RPMI7951 (cell line): ENCODE measurements around the gene RTN4RL2. TPM values are rescaled to one million over a fixed set of nuclear protein-coding genes. Genes with fewer than 3 reads are reported as not detected.

Source experiments
- DNase-seq: peaks from one replicate; pipeline ENCODE4 v3.0.0-alpha.2; 2012; ENCODE audit warnings: low read depth
- total RNA-seq: library from RNA; depleted of rRNA; stranded (reverse); fragments of >200 nt; shearing (Covaris generic); gene quantifications from 2 replicates; pipeline ENCODE4 v1.2.3, GENCODE V29; 2014

Gene RTN4RL2
- total RNA-seq, 1 experiment from 2014 or later = 0.72 TPM

DNA sequence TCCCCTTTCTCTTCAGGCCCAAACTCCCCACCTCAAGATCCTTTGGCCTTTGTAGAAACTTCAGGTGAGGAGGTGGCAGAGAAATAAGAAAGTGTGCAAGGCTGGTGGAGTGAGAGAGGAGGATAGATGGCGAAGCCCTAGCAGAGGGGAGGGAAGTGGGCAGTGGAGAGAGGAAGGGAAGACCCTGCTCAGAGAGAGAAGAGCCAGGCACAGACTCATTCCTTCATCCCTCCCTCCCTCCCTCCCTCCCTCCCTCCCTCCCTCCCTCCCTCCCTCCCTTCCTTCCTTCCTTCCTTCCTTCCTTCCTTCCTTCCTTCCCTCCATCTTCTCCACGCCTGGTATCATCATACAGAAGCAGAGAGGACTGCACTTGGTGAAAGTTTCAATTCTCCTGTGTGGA is 21.0 kb downstream of the RTN4RL2 start:
- no peak for DNase-seq

DNA sequence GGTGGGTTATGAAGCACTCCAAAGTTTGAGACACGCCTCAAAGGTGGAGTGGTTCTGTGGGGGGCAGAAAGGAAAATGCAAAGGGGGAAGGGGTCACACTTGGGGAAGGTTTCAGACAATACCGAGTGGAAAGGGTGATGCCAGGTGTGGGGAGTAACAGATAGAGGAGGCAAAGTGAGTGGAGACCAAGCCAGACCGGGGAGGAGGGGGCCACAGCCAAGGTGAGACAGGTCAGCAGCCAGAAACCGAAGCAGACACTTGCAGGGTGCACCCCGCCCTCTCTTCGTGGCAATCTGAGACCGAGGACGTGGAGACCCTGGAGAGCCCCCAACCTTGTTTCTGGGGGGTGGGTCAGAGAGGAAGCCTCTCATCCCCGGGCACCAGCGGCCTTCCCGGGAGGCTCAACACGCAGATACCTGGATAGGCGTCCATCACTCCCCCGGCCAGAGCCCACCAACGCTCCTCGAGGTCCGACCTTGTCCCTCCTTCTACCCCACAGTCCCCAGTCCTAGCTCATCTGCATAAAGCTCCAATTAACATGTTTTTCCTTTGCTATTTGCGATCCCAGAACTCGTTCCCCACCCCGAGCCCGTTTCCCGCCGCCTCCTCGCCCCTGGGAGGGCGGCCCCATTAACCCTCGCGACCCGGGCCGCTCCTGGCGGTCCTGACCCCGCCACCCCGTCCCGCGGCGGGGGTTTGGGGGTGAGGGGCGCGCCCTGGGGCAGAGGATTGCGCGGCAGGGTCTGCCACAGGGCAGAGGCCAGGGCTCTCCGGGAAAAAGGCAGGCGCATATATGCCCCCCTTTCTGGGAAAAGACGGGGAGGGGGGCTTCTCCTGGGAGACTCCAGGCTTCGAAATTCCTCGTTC is 21.8 kb downstream of the RTN4RL2 start:
- no peak for DNase-seq

DNA sequence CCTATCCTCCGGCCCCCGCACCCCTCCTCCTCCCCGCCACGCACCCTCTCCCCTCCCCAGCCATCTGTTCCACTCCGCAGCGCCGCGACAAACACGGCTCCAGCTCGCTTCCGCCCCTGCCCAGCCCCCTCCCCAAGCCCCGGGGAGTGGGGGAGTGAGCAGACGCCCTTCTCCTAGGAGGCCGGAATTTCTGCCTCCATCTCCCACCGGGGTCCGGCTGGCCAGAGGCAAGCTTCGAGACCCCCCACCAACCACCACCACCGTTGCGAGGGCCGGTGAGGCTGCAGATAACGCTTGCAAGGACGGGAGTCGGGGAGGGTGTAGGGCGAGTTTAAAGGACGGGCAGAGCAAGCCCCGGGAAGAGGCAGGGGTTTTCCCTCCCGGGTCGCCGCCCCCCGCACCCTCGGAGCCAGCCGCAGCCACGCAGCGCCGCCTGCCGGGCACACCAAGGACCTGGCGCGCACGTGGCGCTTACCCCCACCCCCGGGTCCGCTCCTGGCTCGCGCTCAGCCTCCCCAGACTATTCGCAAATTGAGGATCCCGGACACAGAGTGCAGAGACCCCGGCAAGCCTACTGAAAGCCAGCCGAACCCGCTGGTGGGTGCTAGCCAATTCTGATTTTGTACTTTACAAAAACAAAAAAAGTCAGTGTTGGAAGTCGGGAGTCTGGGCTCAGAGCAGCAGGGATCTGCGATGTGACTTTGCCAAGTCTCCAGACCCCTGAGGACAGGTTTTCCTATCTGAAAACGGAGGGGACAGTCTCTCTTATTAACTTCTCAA is 22.6 kb downstream of the RTN4RL2 start:
- DNase-seq = no peak

DNA sequence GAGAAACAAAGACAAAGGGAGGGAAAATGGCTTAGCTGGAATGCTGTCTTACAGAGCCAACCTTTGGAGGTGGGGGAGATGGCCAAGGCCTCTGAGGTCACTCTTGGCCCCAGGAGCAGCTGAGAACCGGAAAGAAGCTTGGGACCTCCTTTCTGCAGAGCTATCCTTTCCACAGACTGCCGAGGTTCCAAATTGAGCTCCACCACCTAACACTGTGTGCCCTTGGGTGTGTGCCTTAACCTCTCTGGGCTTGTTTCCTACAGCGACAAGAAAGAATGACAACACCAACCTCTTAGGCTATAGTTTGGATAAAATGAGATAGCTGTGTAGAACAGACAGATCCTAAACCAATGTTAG is 23.2 kb downstream of the RTN4RL2 start:
- DNase-seq = no peak

DNA sequence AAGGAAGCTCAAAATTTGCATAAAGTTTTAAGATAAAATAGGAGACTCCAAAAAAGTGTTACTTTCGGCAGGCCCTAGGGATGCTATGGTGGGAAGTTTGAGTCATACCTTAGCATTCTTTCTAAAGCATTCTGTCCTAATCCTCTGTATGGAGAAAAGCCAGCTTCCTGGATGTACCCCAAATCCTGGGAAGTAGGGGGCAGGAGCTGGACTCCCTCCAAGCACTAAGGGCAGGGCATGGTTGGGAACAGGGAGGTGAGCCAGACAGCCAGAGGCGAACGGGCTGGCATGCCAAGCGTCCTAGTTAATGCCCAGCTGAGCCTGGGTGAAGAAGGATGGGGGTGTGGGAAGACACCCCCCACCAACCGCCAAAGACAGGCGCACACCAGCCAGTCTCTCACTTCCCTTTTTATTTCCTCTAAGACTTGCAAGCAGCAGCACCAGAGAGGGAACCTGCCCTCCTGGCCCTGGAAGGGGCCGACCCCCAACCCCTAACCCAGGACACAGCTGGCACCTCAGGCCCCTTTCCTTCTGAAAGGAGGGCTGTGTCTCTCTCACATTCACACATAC is 23.9 kb downstream of the RTN4RL2 start:
- no peak for DNase-seq

DNA sequence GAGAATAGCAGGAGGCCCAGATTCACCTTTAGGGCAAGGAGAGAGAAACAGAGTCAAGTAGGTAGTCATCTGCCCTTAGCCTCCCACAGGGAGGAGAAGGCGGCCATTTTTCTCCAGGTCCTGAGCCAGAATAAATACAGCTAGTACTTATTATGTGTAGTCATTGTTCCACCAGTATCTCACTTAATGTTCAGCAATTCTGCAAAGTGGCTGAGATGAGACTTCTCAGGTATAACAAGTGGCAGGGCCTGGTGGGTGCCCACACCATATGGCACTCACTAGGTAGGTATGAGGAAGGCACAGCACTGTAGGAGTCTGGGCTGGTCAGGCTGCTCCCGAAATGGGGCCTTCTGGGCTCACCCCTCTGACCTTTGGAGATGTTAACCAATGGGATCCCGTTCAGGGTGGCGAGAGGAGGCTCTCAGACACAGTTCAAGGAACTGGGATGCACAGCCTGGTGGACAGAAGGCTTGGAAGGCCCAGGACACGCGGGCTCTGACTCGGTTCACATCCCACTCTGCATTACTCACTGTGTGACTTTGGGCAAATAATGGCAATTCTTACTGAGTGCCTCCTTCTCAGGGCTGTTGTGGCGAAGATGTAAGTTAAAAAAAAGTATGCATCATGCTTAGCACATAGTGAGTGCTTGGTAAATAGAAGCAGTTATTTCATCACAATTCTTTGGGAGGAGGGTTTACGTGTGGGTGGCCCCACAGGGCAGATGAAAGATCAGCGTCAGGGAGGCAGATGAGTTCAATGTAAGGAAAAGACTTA is 25.1 kb downstream of the RTN4RL2 start:
- DNase-seq = no peak

DNA sequence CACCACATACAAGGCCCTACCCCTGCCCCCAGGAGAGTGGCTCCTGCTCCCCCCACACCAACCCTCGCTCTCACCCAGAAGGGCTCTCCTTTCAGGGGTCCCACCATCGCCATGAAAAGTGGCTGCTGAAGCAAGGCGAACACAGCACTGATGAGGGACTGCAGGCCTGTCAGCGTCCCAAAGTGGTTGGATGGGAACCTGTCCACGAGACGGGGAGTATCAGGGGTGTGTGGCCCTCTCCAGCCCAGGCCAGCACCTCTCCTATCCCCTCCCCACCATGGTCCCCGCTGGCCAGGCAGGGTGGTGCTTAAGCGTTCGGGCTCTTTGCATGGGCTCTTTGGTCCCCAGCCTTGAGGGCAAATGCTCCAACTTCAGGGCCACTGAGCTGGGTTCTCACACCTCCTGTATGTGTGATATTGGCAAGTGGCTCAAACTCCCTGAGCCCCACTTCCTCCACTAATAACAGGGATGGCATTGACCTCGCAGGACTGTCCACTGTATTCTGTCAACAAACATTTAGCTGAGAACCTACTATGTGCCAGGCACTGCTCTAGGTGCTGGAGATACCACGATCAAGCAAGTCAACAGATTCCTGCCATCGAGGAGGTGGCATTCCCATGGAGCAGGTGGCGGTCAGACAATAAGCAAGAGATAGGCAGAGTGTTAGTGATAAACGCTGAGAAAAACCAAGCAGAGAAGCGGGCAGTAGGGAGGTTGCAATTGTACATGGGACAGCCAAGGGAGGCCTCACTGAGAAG is 26.9 kb downstream of the RTN4RL2 start:
- DNase-seq = no peak

DNA sequence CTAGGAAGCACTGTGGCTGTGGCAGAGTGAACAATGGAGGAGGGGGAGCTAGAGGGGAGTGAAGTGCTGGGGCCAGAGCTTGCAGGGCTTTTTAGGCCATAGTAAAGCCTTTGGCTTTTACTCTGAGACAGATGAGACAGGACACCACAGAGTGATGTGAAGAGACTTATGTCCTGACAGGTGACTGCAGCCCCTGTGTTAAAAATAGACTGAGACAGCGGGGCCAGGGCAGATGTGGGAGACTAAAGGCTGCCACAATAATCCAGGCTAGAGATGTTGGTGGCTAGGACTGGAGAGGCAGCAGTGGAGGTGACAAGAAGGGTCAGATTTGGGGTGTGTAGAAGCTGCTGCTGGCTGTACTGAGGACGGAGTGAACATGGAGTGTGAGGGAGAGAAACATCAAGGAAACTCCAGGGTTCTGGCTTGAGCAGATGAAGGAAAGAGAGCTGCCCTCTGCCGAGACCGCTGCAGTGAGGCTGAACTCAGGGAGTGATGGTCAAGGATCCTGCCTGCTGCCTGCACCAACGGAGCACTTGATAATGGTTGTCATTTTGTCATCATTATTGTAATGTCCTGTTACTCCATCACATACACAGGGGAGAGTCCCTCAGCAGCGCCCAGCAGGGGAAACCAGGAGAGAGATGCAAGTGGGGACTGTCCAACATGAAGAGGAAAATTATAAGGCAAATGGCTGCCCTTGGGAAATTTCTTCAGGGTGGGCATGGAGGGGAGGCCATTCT is 27.8 kb downstream of the RTN4RL2 start:
- DNase-seq = no peak

DNA sequence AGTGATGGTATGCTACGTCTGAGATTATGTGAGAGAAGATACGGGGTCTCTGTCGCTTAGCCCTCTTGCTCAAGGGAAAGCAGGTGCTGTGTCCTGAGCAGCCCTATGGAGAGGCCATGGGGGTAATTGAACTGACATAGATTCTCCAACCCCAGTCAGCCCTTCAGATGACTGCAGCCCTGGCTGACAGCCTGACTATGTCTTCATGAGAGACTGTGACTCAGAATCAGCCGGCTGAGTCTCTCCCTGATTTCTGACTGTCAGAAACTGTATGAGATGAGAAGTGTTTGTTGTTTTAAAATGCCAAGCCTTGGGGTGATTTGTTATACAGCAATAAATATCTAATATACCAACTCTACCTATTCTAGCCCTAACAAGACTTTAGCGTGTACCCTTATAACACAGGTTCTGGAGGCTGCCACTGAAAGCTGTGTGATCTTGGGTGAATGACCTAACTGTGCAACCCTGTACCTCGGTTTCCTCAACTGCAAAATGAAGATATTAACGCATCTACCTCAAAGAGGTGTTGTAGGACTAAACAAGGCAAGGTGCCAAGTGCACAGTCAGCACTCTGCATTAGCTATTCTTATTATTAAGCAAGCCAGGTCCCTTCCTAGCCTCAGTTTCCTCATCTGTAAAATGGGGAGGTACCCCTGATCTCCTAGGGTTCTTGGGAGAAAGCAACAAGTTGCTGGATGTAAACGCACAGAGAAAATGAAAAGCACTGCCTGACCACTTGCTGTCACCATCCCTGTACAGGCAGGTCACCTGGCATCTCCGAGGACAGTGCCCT is 30.3 kb downstream of the RTN4RL2 start:
- DNase-seq = no peak

DNA sequence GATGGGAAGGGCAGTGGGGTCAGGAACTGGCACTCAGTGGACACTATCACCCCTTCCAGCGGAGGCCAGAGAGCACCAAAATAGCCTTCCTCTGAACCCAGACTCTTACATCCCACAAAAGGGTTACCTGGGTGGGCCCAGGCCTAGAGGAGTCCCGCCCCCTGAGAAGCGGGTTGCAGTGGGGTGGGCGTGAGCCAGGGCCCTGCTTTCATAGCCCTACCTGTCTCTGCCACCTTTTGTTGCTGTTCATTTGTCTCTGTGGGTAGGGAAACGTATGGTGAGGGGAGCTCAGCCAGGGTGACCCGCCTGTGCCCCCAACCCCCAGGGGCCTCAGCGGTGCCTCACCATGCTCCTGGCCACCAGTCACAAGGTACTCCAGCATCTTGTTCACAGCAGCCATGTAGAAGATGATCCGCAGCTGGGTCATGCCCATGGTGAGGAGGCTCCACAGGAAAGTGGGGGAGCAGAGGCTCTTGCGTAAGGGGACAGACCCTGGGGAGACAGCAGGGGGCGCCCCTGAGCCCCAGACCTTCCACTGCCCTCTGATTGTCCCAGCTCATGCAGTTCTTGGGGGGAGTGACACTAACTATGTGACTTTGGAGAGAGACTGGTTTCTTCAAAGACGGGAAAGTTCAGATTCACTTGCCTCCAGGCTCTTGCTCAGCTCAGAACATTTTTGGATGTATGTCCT is 31.2 kb downstream of the RTN4RL2 start:
- peak; percentile 15 for DNase-seq

DNA sequence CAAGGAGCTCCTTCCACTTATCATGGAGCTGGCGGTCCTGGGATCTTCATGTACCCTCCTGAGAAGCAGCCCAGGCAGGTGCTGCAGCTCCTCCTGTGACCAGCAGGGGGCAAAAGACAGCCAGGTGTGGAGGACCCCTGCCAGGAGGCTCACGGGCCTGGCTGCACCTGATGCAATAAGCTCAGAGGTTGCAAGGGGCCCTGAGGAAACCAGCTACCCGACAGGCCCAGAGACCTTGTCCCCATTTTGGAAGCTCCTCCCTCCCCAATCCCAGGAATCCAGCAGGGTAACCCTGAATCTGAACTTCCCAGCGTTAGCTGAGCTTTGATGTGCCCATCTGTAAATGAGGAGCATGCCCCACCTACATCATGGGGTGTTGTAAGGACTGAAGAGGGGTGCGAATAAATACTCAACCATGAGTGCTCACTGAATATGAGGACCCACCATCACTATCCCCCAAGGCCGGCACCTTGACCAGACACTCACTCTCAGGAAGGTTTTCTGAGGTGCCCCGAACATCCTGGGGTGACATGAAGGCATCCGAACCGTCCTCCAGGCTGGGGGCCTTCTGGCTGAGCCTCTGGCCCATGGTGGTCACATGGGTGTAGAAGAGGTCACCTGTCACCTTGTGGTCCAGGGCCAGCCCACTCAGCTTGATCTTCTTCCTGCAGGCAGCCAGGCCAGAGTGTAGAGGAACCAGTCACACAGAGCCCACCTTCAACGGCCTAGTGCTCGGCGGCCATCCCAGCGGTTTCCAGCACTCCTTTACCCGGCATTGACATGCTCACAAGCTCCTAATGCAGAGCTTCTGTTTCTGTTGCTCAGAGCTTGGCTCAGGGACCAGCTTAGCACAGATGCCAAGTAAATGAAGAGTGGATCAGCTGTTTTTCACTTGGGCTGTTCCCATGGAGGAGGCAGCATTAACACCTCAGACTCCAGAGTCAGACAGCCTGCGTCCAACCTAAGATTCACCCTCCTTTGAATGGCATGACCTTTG is 33.5 kb downstream of the RTN4RL2 start:
- DNase-seq = peak; percentile 18

DNA sequence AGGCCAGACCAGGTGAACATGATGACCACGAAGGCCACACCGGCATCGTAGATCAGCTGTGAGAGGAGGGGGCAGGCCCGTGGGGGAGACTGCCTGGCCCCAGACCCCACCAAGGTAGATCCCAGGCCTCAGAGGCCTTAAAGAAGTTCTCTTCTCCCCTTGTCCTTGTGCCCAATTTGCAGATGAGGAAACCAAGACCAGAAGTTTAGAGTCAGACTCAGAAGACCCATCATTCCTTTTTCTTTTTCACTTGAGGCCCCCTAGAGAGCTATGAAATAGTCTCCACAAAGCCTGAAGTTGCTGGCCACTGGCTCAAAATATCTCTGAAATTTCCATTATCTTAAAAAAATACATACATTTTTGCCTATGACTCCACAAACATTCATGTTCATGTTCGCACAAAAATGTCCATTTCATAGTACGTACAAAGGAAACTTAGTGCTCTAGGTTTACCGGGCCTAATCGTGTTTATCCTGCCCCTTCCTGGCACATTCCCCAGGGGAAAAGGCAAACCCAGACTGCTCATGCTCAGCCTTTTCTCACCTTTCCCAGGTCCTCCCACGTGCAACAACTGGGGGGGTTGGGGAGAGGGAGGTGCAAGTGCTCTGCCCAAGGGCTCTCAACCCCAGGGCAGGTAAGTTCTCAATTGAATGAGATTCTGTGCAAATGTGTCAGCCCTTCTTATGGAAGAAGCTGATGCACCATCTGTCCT is 35.9 kb downstream of the RTN4RL2 start:
- no peak for DNase-seq

DNA sequence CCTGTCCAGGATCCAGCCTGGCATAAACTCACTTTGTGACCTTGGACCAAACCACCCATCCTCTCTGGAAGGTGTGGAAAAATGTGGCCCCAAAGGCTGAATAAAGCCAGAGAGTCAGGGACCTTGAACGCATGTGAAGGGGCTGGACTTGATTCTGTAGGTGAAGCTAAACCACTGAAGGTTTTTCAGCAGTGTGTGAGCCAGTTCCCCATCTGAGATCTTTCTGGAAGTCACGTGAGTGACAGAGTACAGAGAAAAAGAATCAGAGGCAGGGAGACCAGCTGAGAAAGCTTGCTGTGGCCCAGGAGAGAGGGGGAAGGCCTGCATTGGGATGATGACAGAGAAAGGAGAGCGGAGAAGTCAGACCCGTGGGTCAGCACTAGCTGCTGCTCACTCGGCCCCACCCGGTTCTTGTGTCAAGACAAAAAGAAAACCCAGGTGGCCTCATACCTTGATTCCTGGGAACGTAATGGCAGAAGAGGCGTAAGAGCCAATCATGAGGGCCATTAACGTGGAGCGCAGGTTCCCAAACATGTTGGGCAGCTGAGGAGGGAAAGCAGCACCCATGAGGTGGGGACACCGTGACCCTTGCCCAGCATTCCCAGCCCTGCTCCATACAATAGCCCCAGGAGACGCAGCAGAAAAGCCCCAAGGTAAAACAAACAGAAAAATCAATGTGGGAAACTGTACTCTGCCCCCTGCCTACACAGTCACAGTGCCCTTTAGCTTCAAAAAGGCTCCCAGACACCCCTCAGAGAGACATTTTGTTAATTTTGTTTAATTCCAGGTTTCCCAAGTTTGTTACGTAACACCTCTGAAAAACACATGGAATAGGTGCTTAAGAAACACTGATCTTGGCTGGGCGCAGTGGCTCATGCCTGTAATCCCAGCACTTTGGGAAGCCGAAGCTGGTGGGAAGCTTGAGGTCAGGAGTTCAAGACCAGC is 37.2 kb downstream of the RTN4RL2 start:
- DNase-seq = no peak

DNA sequence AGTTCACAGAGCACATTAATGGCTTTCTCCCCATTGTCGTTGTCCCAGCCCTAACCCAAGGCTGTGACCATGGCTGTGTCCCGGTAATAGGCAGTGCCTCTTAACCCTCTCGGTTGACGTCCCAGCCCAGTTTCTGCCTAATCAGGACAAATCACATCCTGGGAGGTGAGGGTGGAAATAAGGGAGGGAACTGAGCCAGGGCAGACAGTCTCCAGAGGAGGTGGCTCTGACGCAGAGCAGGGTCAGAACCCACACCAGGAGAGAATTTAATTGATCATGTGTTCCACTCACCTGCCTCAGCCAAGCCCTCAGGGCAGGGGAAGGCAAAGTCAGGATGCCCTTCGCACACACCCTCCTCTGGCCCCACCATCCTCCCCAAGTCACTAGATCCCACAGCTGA is 38.2 kb downstream of the RTN4RL2 start:
- DNase-seq = no peak

DNA sequence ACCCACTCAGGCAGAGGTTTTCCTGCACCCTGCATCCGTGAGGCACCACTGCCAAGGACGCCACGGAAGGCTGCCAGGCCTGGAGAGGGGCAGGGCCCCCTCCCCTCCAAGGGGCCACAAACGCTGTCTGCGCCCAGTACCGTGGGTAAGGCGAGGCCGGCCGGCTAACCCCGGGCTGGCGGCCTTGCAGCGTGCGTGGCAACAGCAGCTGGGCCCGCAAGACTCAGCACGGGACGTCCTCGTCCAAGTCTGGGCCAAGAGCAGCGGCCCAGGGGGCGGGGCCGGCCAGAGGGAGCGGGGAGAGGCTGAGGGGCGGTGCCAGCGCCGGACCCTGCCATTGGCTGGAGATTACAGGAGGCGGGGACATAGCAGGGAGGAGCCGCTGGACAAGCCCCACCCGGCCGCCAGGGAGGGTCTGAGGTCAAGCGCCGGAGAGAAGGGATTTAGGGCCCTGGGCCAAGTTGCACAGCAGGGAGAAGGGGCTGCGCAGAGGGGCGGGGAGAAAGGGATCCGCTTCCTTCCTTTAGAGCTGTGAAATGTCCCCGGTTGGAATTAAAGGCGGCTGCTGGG is 39.2 kb downstream of the RTN4RL2 start:
- peak; percentile 87 for DNase-seq

DNA sequence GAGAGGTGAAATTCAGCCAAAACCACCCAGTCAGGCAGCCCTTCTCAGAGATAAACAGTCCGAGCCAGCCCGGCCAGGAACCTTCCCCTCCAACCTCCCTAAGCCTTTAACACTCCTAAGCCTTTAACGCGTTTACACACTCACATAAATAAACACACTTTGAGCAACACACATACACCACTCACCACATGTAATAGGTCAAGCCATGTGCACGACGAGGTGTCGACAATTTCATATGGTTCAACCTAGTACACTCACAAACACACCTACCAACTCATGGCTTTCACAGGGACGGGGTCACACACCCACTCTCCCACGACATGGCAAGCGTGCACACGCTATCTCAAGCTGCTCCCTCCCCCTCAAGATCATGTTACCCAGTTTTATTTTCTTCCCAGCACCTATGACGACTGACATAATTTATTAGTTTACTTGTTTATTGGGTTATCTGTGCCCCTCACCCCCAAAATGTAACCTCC is 39.7 kb downstream of the RTN4RL2 start:
- DNase-seq = no peak
